ENCODE results near the gene MYG1. TPM values are rescaled to one million over a fixed set of nuclear protein-coding genes. Genes with fewer than 3 reads are reported as not detected.
A peak's percentile ranks its signal among the peaks of the same experiment; 100 is the strongest.

Gene MYG1
- total and polyA plus RNA-seq, 4 experiments from 2014 or later = 46.0 to 78.2 (median 56.6) TPM

DNA sequence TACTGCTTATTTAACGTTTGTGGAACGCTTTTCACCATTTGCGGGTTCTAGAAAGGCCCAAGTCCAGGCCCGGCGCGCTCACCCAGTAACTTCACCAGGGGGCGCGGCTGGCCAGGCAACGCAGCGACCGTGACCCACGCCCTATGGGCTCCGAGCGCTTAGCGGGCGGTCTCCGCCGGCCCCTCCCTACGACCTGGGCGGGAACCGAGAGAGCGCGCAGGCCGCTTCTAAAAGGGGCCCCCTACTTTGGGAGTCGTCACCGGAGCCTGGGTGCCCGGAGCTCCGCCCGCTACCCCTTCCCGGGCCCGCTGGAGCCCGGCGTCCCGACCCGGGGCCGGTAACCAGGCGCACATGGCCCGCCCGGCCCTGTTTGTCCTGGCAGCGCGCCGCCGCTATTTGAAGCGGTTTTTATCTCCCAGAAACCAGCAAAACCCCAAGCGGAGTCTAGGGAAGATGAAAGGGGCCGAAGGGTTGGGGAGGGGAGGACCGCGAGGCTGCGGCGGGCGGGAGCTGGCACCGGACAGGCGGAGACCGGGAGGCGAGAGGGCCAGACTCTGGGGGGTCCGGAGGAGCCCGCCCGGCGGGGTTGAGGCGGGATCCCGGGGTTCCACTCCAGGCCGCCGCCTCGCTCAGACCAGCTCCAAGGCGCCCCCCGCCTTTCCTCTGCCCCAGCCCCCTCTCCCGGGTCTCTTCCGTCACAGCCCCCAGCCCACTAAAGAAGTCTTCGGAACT lies 25.4 kb downstream of the MYG1 start:
- no peaks in the 10 kb centered on the region for H3K27me3 ChIP-seq (ENCODE audit: insufficient read depth, low read length)
- CTCF ChIA-PET (ENCODE audit: partially characterized antibody) = interaction anchor here (0.9 to 14.0 kb wide), 14 partner anchors 10 to 184 kb away, joined by 3 to 294 read pairs (median 14); partner anchors contain the start of genes AMHR2, ITGB7, MAP3K12 and MYG1
- DNase-seq = peak; percentile 72 to 84 (median 75)
- Mint-ChIP-seq H3K27ac (peak overlapping the region; percentile 95 to 98 (median 97)), H3K4me1 (peaks cover 24 to 50% (median 33%) of the 10 kb centered on the region in 4 donors), H3K27me3 (peaks cover 2 to 5% of the 10 kb centered on the region in 2 donors), H3K9me3 (no peaks in the 10 kb centered on the region), H3K4me3 (peak overlapping the region; percentile 88 to 98 (median 94)), H3K36me3 (peaks cover 0 to 17% of the 10 kb centered on the region in 2 donors)
- H3K27ac ChIP-seq (ENCODE audit: low read depth, low read length) = peak overlapping the region; percentile 70
- no peaks in the 10 kb centered on the region for H3K36me3 ChIP-seq (ENCODE audit: insufficient read depth, low read length)
- intact Hi-C loops (cut with micrococcal nuclease) = loop anchor here (1.0 to 2.0 kb wide), 5 partner anchors 20 to 183 kb away; partner anchors contain the start of genes ESPL1 and SP1
- peaks cover 44% of the 10 kb centered on the region for H3K4me1 ChIP-seq (ENCODE audit: insufficient read depth, low read length)
- H3K4me3 ChIP-seq (ENCODE audit: low read length in 2 of 2) = peak overlapping the region; percentile 61 to 79
- no peaks in the 10 kb centered on the region for H3K9me3 ChIP-seq (ENCODE audit: control insufficient read depth in 1 of 2, low read length in 2 of 2)
- POLR2A ChIA-PET (ENCODE audit: partially characterized antibody) = interaction anchor here (0.7 to 8.9 kb wide), 19 partner anchors 20 to 319 kb away, joined by 3 to 193 read pairs (median 6); partner anchors contain the start of genes CSAD, EIF4B, MAP3K12 and MYG1

DNA sequence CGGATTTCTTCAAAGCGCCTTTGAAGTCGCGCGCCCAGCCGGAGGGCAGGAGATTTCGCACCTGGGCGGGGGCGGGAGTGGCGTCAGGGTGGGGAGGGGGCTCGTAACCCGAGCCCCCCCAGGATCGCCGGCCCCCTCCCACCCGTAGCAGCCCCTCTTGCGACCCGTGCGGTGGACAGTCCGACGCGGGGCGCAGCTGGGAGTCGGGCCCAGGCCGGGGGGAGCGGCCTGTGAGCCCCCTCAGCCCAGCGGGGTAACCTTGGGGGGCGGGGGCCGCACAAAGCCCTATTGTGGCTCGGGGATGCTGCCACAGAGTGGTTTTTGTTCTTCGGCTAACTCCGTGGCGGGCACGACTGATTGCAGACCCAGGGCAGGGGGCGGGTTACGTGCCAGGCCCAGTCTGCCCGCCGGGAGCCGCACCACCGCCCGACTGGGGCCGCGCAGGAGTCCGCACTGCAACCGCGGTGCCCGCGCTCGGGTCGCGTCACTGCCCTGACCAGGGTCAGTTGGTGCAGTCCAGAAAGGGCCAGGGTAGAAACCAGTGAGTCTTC lies 26.1 kb downstream of the MYG1 start:
- peak overlapping the region; percentile 70 for H3K27ac ChIP-seq (ENCODE audit: low read depth, low read length)
- no peaks in the 10 kb centered on the region for H3K9me3 ChIP-seq (ENCODE audit: control insufficient read depth in 1 of 2, low read length in 2 of 2)
- intact Hi-C loops (cut with micrococcal nuclease) = loop anchor here (2.0 kb wide), 1 partner anchor 57 kb away; the partner anchor contains the start of gene ESPL1
- Mint-ChIP-seq H3K27me3 (peaks cover 2 to 8% of the 10 kb centered on the region in 2 donors), H3K36me3 (peaks cover 0 to 15% of the 10 kb centered on the region in 2 donors), H3K9me3 (no peaks in the 10 kb centered on the region), H3K27ac (peak overlapping the region in 3 of 7 donors; percentile 52 to 96 (median 78)), H3K4me3 (peak overlapping the region; percentile 77 to 92 (median 85)), H3K4me1 (peaks cover 19 to 44% (median 28%) of the 10 kb centered on the region in 4 donors)
- no peaks in the 10 kb centered on the region for H3K27me3 ChIP-seq (ENCODE audit: insufficient read depth, low read length)
- peak in 1 of 5 donors; percentile 4 for DNase-seq
- POLR2A ChIA-PET (ENCODE audit: partially characterized antibody) = interaction anchor here (0.7 to 8.9 kb wide), 13 partner anchors 11 to 183 kb away, joined by 3 to 193 read pairs (median 11); partner anchors contain the start of genes CSAD, MAP3K12, MYG1 and PFDN5
- CTCF ChIA-PET (ENCODE audit: partially characterized antibody) = interaction anchor here (0.9 to 14.0 kb wide), 10 partner anchors 11 to 184 kb away, joined by 3 to 294 read pairs (median 24); partner anchors contain the start of genes AMHR2, MYG1, SP1 and TARBP2
- peak overlapping the region; percentile 61 to 79 for H3K4me3 ChIP-seq (ENCODE audit: low read length in 2 of 2)
- no peaks in the 10 kb centered on the region for H3K36me3 ChIP-seq (ENCODE audit: insufficient read depth, low read length)
- peaks cover 38% of the 10 kb centered on the region for H3K4me1 ChIP-seq (ENCODE audit: insufficient read depth, low read length)

DNA sequence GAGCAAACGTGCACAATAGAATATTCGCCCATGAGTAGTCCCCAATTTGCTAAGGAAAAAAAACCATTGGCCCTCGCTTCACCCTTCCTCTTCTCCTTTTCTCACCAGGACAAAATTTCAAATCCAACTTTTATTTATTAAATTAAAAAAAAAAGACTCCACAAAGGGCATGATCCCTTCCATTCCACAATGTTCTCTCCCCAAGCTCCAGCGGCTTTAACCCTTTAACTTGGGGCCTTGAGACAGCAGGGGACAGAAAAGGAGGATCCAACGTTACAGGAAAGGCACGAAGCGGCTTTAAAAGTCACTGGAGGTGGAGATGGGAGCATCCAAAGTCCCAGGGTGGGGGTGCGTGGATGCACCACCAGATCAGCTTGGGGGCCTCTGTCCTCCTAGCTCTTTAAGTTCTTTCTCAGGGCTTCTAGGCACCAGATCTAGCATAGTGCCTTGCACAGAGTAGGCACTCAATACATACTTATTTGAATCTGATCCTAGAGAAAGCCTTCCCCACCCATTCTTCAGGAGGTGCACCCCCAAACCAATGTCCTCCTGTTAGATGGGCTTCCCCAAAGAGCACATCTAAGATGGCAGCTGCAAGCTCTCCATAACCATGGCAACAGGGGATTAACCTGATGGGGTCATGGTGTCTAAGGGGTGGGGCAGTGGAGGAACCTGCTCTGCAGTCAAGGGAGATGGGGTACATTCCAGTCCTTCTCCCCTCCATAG lies 27.1 kb downstream of the MYG1 start:
- H3K27ac Mint-ChIP-seq = peak overlapping the region in 5 of 7 donors; percentile 47 to 78 (median 64)
- H3K36me3 Mint-ChIP-seq = peaks cover 0 to 7% of the 10 kb centered on the region in 2 donors
- no peak for DNase-seq
- CTCF ChIA-PET (ENCODE audit: partially characterized antibody) = interaction anchor here (0.6 to 14.0 kb wide), 9 partner anchors 19 to 182 kb away, joined by 3 to 294 read pairs (median 4); partner anchors contain the start of gene NPFF
- Histone ChIP-seq H3K9me3 (ENCODE audit: control insufficient read depth in 1 of 2, low read length in 2 of 2) (no peaks in the 10 kb centered on the region), H3K36me3 (ENCODE audit: insufficient read depth, low read length) (no peaks in the 10 kb centered on the region), H3K4me1 (ENCODE audit: insufficient read depth, low read length) (peaks cover 31% of the 10 kb centered on the region), H3K4me3 (ENCODE audit: low read length in 2 of 2) (no peak overlapping the region), H3K27me3 (ENCODE audit: insufficient read depth, low read length) (no peaks in the 10 kb centered on the region), H3K27ac (ENCODE audit: low read depth, low read length) (no peak overlapping the region)
- H3K4me1 Mint-ChIP-seq = peaks cover 9 to 33% (median 17%) of the 10 kb centered on the region in 4 donors
- intact Hi-C loops (cut with micrococcal nuclease) = no loop called here
- POLR2A ChIA-PET (ENCODE audit: partially characterized antibody) = interaction anchor here (0.8 to 8.2 kb wide), 5 partner anchors 13 to 95 kb away, joined by 3 to 111 read pairs (median 3); partner anchors contain the start of genes ESPL1 and PFDN5
- H3K9me3 Mint-ChIP-seq = no peaks in the 10 kb centered on the region
- H3K27me3 Mint-ChIP-seq = peaks cover 2 to 7% of the 10 kb centered on the region in 2 donors
- H3K4me3 Mint-ChIP-seq = peak overlapping the region; percentile 72 to 87 (median 82)

DNA sequence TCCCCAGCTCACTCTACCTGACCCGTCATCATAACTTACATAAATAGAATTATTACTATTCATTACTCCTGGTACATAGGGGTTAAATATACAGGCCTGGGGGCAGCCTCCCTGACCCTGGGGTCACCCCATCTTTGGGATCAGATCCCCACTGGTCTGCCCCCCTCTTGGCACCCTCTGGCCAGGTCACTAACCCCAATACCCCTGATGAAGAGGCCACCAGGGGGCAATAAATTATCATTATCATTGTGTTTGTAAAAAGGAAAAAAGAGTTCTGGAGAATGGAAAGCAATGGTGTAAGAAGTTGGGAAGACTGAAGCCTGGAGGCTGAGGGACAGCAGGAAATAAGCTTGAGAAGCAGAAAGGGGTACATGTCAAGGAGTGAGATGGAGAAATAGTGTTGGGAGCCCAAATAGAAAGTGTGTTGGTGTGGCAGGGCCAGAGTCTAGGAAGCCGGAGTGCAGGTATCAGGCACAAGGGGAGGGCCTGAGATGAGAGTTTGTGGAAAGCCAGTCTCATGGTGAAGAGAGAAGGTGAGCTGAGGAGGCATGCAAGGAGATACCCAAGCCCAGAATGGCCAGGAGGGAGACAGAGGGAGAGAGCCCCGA lies 28.0 kb downstream of the MYG1 start:
- ChIA-PET POLR2A (ENCODE audit: partially characterized antibody) (interaction anchor here (1.1 to 8.2 kb wide), 4 partner anchors 17 to 94 kb away, joined by 3 to 111 read pairs (median 5); partner anchors contain the start of genes ESPL1 and PFDN5), CTCF (ENCODE audit: partially characterized antibody) (interaction anchor here (0.6 to 14.0 kb wide), 13 partner anchors 10 to 184 kb away, joined by 3 to 294 read pairs (median 4); partner anchors contain the start of genes NPFF and PFDN5)
- no peak overlapping the region for H3K4me3 ChIP-seq (ENCODE audit: low read length in 2 of 2)
- no peaks in the 10 kb centered on the region for H3K36me3 ChIP-seq (ENCODE audit: insufficient read depth, low read length)
- Mint-ChIP-seq H3K4me3 (peak overlapping the region in 4 of 8 donors; percentile 12 to 87 (median 43)), H3K27ac (peak overlapping the region in 2 of 7 donors; percentile 23 to 72), H3K36me3 (peaks cover 0 to 7% of the 10 kb centered on the region in 2 donors), H3K4me1 (peaks cover 7 to 28% (median 14%) of the 10 kb centered on the region in 4 donors), H3K27me3 (peaks cover 3 to 13% of the 10 kb centered on the region in 2 donors), H3K9me3 (no peaks in the 10 kb centered on the region)
- H3K27ac ChIP-seq (ENCODE audit: low read depth, low read length) = no peak overlapping the region
- DNase-seq = no peak
- H3K27me3 ChIP-seq (ENCODE audit: insufficient read depth, low read length) = no peaks in the 10 kb centered on the region
- no peaks in the 10 kb centered on the region for H3K9me3 ChIP-seq (ENCODE audit: control insufficient read depth in 1 of 2, low read length in 2 of 2)
- peaks cover 23% of the 10 kb centered on the region for H3K4me1 ChIP-seq (ENCODE audit: insufficient read depth, low read length)
- intact Hi-C loops (cut with micrococcal nuclease) = no loop called here

DNA sequence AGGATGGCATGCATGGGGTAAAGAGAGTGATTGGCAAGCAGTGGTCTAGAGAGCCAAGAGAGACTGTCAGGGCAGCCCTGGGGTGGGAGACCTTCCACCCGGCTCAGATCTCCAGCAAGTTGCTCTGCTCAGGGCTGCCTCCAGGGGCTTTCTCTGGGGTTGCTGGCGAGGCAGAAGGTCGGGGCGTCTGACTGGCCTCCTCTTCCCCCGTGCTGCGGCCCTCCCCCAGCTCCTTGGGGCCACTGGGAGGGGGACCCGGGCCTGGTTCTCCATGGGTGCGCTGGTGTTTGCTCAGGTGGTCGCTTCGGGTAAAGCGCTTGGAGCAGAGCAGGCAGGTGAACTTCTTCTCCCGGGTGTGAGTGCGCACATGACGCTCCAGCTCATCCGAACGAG lies 28.5 kb downstream of the MYG1 start:
- ChIA-PET CTCF (ENCODE audit: partially characterized antibody) (interaction anchor here (0.8 to 14.0 kb wide), 8 partner anchors 11 to 184 kb away, joined by 3 to 294 read pairs (median 5); partner anchors contain the start of genes NPFF and PFDN5), POLR2A (ENCODE audit: partially characterized antibody) (interaction anchor here (1.2 to 8.2 kb wide), 2 partner anchors 17 to 60 kb away, joined by 7 to 111 read pairs; partner anchors contain the start of gene ESPL1)
- Mint-ChIP-seq H3K27me3 (peaks cover 3 to 13% of the 10 kb centered on the region in 2 donors), H3K36me3 (peaks cover 0 to 7% of the 10 kb centered on the region in 2 donors), H3K4me3 (no peak overlapping the region), H3K27ac (no peak overlapping the region), H3K9me3 (no peaks in the 10 kb centered on the region), H3K4me1 (peaks cover 6 to 23% (median 11%) of the 10 kb centered on the region in 4 donors)
- H3K4me1 ChIP-seq (ENCODE audit: insufficient read depth, low read length) = peaks cover 18% of the 10 kb centered on the region
- DNase-seq = no peak
- intact Hi-C loops (cut with micrococcal nuclease) = no loop called here
- H3K4me3 ChIP-seq (ENCODE audit: low read length in 2 of 2) = no peak overlapping the region
- H3K27ac ChIP-seq (ENCODE audit: low read depth, low read length) = no peak overlapping the region
- no peaks in the 10 kb centered on the region for H3K27me3 ChIP-seq (ENCODE audit: insufficient read depth, low read length)
- H3K36me3 ChIP-seq (ENCODE audit: insufficient read depth, low read length) = no peaks in the 10 kb centered on the region
- H3K9me3 ChIP-seq (ENCODE audit: control insufficient read depth in 1 of 2, low read length in 2 of 2) = no peaks in the 10 kb centered on the region

DNA sequence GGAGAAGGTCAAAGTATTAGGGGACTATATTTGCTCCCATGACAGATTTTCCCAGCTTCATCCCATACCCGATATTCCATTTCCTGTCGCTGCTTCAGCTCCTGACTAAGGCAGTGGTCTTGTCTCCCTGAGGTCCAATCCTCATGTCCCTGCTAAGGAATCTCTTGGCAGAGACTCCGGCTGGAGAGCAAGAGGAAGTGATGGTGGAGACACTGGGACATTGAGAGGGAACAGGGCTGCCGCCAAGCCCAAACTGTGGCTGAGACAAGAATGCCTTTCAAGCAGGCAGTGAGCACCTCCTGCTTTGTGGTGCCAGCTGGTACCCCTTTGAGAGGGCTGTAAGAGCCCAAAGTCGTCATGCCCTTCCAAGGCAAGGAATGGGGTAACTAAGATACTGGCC lies 31.2 kb downstream of the MYG1 start:
- no peaks in the 10 kb centered on the region for H3K9me3 Mint-ChIP-seq
- CTCF ChIA-PET (ENCODE audit: partially characterized antibody) = interaction anchor here (0.5 to 14.0 kb wide), 4 partner anchors 9 to 118 kb away, joined by 3 to 294 read pairs (median 7); partner anchors contain the start of gene AAAS
- H3K36me3 Mint-ChIP-seq = no peaks in the 10 kb centered on the region
- H3K4me1 ChIP-seq (ENCODE audit: insufficient read depth, low read length) = peaks cover 5% of the 10 kb centered on the region
- H3K4me1 Mint-ChIP-seq = peaks cover 0 to 9% (median 1%) of the 10 kb centered on the region in 4 donors
- intact Hi-C loops (cut with micrococcal nuclease) = no loop called here
- POLR2A ChIA-PET (ENCODE audit: partially characterized antibody) = interaction anchor here (2.5 kb wide), 1 partner anchor 9 kb away, joined by 8 read pairs; the partner anchor contains the start of gene AAAS
- H3K9me3 ChIP-seq (ENCODE audit: control insufficient read depth in 1 of 2, low read length in 2 of 2) = no peaks in the 10 kb centered on the region
- no peak overlapping the region for H3K27ac ChIP-seq (ENCODE audit: low read depth, low read length)
- peaks cover 3% of the 10 kb centered on the region for H3K27me3 ChIP-seq (ENCODE audit: insufficient read depth, low read length)
- no peak overlapping the region for H3K4me3 ChIP-seq (ENCODE audit: low read length in 2 of 2)
- no peak overlapping the region for H3K27ac Mint-ChIP-seq
- no peak overlapping the region for H3K4me3 Mint-ChIP-seq
- no peaks in the 10 kb centered on the region for H3K36me3 ChIP-seq (ENCODE audit: insufficient read depth, low read length)
- H3K27me3 Mint-ChIP-seq = peaks cover 5 to 29% of the 10 kb centered on the region in 2 donors
- DNase-seq = no peak
